IMR-90 (cell line): ENCODE measurements around the gene PRTFDC1. TPM values are rescaled to one million over a fixed set of nuclear protein-coding genes. Genes with fewer than 3 reads are reported as not detected.

Experiments
- ATAC-seq: fragments of 200-7000 bp; cut with Tn5 transposase; 2 replicates; pipeline ENCODE4 v1.9.1; 2020; ENCODE audit warnings: low read depth, mild to moderate bottlenecking, moderate library complexity
- BruUV-seq: library from RNA; stranded (reverse); fragments of 400-500 nt; replicated peaks from 2 replicates; lab custom pipeline; 2021; lab: Mats Ljungman, UMichigan
- CTCF ChIA-PET: fragments of 300-600 bp; formaldehyde crosslinking; extraction: SDS; loops from one replicate; lab custom pipeline; 2021; ENCODE audit warnings: antibody characterized with exemption; lab: Yijun Ruan, JAX
- POLR2A ChIA-PET: fragments of 300-600 bp; sonication (Branson Sonifier 250); formaldehyde crosslinking; loops from one replicate; lab custom pipeline; 2022; ENCODE audit warnings: antibody characterized with exemption; ENCODE audit not compliant: unreplicated experiment; lab: Charles Lee
- DNase-seq: peaks from one replicate; pipeline ENCODE4 v3.0.0; 2013
- H2AFZ ChIP-seq: replicated peaks from 2 replicates; pipeline ENCODE3; 2013; ENCODE audit warnings: low read length, mild to moderate bottlenecking; ENCODE audit not compliant: poor library complexity
- H2AK5ac ChIP-seq: 2 replicates; pipeline ENCODE4 v1.6.1; 2013; ENCODE audit warnings: low read depth, low read length, inconsistent platforms
- H2AK9ac ChIP-seq: replicated peaks from 2 replicates; pipeline ENCODE3; 2013; ENCODE audit warnings: mild to moderate bottlenecking, low read depth, low read length, moderate library complexity; ENCODE audit not compliant: poor library complexity
- H2BK120ac ChIP-seq: 2 replicates; pipeline ENCODE4 v1.6.1; 2013; ENCODE audit warnings: low read depth, low read length, inconsistent platforms
- H2BK15ac ChIP-seq: 3 replicates; pipeline ENCODE4 v1.6.1; 2013; ENCODE audit warnings: low read depth, low read length, inconsistent platforms
- H2BK20ac ChIP-seq: 2 replicates; pipeline ENCODE4 v1.6.1; 2013; ENCODE audit warnings: low read depth, mild to moderate bottlenecking, inconsistent platforms, low read length, moderate library complexity
- H2BK5ac ChIP-seq: 2 replicates; pipeline ENCODE4 v1.6.1; 2013; ENCODE audit warnings: mild to moderate bottlenecking, low read depth, low read length, inconsistent platforms; ENCODE audit not compliant: poor library complexity, severe bottlenecking
- H3K14ac ChIP-seq: replicated peaks from 2 replicates; pipeline ENCODE4 v1.6.1; 2013; ENCODE audit warnings: low read depth, low read length, inconsistent platforms
- H3K18ac ChIP-seq: 2 replicates; pipeline ENCODE4 v1.6.1; 2013; ENCODE audit warnings: low read depth, low read length, control low read depth
- H3K23ac ChIP-seq: 2 replicates; pipeline ENCODE4 v1.6.1; 2013; ENCODE audit warnings: low read depth, low read length, inconsistent platforms
- H3K27ac ChIP-seq: 2 replicates; pipeline ENCODE4 v1.5.1; 2013; ENCODE audit warnings: mild to moderate bottlenecking, control low read depth, low read length; ENCODE audit not compliant: insufficient read depth
- H3K27me3 ChIP-seq: 2 replicates; pipeline ENCODE4 v1.6.1; 2013; ENCODE audit warnings: low read length; ENCODE audit not compliant: control insufficient read depth, insufficient read depth
- H3K36me3 ChIP-seq: 2 replicates; pipeline ENCODE4 v1.6.1; 2013; ENCODE audit warnings: low read length, mixed read lengths; ENCODE audit not compliant: control insufficient read depth, insufficient read depth
- H3K4ac ChIP-seq: 2 replicates; pipeline ENCODE4 v1.6.1; 2013; ENCODE audit warnings: low read depth, low read length, inconsistent platforms
- H3K4me1 ChIP-seq: 2 replicates; pipeline ENCODE4 v1.6.1; 2013; ENCODE audit warnings: low read length, mixed read lengths; ENCODE audit not compliant: control insufficient read depth, insufficient read depth
- H3K4me2 ChIP-seq: 2 replicates; pipeline ENCODE4 v1.6.1; 2013; ENCODE audit warnings: low read depth, mild to moderate bottlenecking, control low read depth, low read length, moderate library complexity
- H3K4me3 ChIP-seq: 2 replicates; pipeline ENCODE4 v1.5.1; 2013; ENCODE audit warnings: low read depth, mild to moderate bottlenecking, control low read depth, low read length, moderate library complexity; ENCODE audit not compliant: insufficient read depth
- H3K56ac ChIP-seq: 2 replicates; pipeline ENCODE4 v1.6.1; 2013; ENCODE audit warnings: low read length, inconsistent platforms; ENCODE audit not compliant: insufficient read depth; ENCODE audit errors: extremely low read depth
- H3K79me1 ChIP-seq, 2 experiments: 2 replicates each; pipeline ENCODE4 v1.6.1; 2013; ENCODE audit warnings: low read length in 2 of 2, inconsistent platforms in 1 of 2, low read depth in 1 of 2
- H3K9ac ChIP-seq: 2 replicates; pipeline ENCODE4 v1.6.1; 2013; ENCODE audit warnings: low read depth, low read length, control low read depth
- H3K9me1 ChIP-seq: 2 replicates; pipeline ENCODE4 v1.6.1; 2013; ENCODE audit warnings: low read length, inconsistent platforms; ENCODE audit not compliant: insufficient read depth
- H3K9me3 ChIP-seq: 2 replicates; pipeline ENCODE4 v1.6.1; 2013; ENCODE audit warnings: low read length; ENCODE audit not compliant: control insufficient read depth, insufficient read depth
- H4K20me1 ChIP-seq: 2 replicates; pipeline ENCODE4 v1.6.1; 2013; ENCODE audit warnings: low read length, inconsistent platforms; ENCODE audit not compliant: insufficient read depth
- H4K5ac ChIP-seq: 2 replicates; pipeline ENCODE4 v1.6.1; 2013; ENCODE audit warnings: mild to moderate bottlenecking, low read depth, low read length, control low read depth
- H4K8ac ChIP-seq, 2 experiments: 2 replicates each; pipeline ENCODE4 v1.6.1; 2013; ENCODE audit warnings: low read depth in 2 of 2, low read length in 2 of 2, control low read depth in 1 of 2, inconsistent platforms in 1 of 2
- H4K91ac ChIP-seq: 2 replicates; pipeline ENCODE4 v1.6.1; 2013; ENCODE audit warnings: low read depth, low read length, inconsistent platforms; ENCODE audit not compliant: insufficient read depth
- MAFK ChIP-seq: IDR thresholded peaks from 2 replicates; pipeline ENCODE4 v1.6.1; 2012; ENCODE audit warnings: low read depth, low read length, improper control_type of control experiment
- WGBS, 2 experiments: methylation state at CpG; one replicate each; pipeline versions ENCODE4 v1.1.5 to v1.1.7; 2013; ENCODE audit warnings: missing lambda C conversion rate in 2 of 2; ENCODE audit not compliant: insufficient read length in 1 of 2; ENCODE audit errors: extremely low coverage in 2 of 2; 5-methylcytosine and 5-hydroxymethylcytosine counted together
- dilution Hi-C: fragments of 300-500 bp; cut with HindIII; formaldehyde crosslinking; loops from one replicate; pipeline ENCODE4 v1.14.3; 2018; ENCODE audit warnings: low sequenced_read_pairs; ENCODE audit not compliant: unreplicated experiment
- in situ Hi-C: fragments of 300-500 bp; cut with MboI; formaldehyde crosslinking; loops from 3 replicates; pipeline ENCODE4 v1.14.3; 2019; ENCODE audit warnings: low sequenced_read_pairs, inconsistent platforms, mixed read lengths
- intact Hi-C: fragments of 100-400 bp; cut with micrococcal nuclease; formaldehyde crosslinking; loops from 2 replicates; pipeline ENCODE4 v1.10.0; 2022
- polyA plus RNA-seq, 3 experiments: library from polyadenylated mRNA; depleted of rRNA; stranded (reverse); fragments of >200 nt; gene quantifications; 2 replicates each; pipeline ENCODE4 v1.2.3, GENCODE V29; 2012; ENCODE audit warnings: low replicate concordance in 1 of 3
- total RNA-seq: library from RNA; depleted of rRNA; stranded (reverse); fragments of >200 nt; gene quantifications from 2 replicates; pipeline ENCODE4 v1.2.3, GENCODE V29; 2012

Gene PRTFDC1
- total and polyA plus RNA-seq, 2 of the 4 experiments (the other 2 are of a cell fraction), result 12.3 to 17.9 TPM

- H3K23ac ChIP-seq, result no peak overlapping the region
- no peaks in the 10 kb centered on the region for H3K27me3 ChIP-seq
- no peak overlapping the region for H3K14ac ChIP-seq
- TF ChIP-seq MAFK, result no peak
- no peak overlapping the region for H2BK20ac ChIP-seq
- BruUV-seq, result no TSS peak
- no peak overlapping the region for H2AK5ac ChIP-seq
- no peak overlapping the region for H2BK5ac ChIP-seq
- no peak overlapping the region for H2BK15ac ChIP-seq
- no peaks in the 10 kb centered on the region for H3K4me1 ChIP-seq
- no peak overlapping the region for H3K4me2 ChIP-seq
- H3K9me3 ChIP-seq, result no peaks in the 10 kb centered on the region
- CTCF ChIA-PET, result no interaction called here
- WGBS, 2 experiments, result no CpG with 5 or more reads among the region's 2 CpGs
- in situ Hi-C loops (no loop called here), dilution Hi-C loops (no loop called here), intact Hi-C loops (no loop called here)
- no peak overlapping the region for H3K4me3 ChIP-seq
- no peak overlapping the region for H4K8ac ChIP-seq
- no peak overlapping the region for H2AK9ac ChIP-seq
- no peak overlapping the region for H4K91ac ChIP-seq
- H4K5ac ChIP-seq, result no peak overlapping the region
- POLR2A ChIA-PET, result no interaction called here
- no peak overlapping the region for H2AFZ ChIP-seq
- no peaks in the 10 kb centered on the region for H4K20me1 ChIP-seq
- H3K18ac ChIP-seq, result no peak overlapping the region
- H3K27ac ChIP-seq, result no peak overlapping the region
- no peak for ATAC-seq
- no peak overlapping the region for H3K4ac ChIP-seq
- no peak overlapping the region for H3K9ac ChIP-seq
- H3K79me1 ChIP-seq, result no peaks in the 10 kb centered on the region
- H3K36me3 ChIP-seq, result no peaks in the 10 kb centered on the region
- H3K9me1 ChIP-seq, result no peaks in the 10 kb centered on the region
- no peak overlapping the region for H3K56ac ChIP-seq
- H2BK120ac ChIP-seq, result no peak overlapping the region
- DNase-seq, result no peak
These were observed 109.5 kb downstream of the PRTFDC1 start for GRCh38 chr10:24842856-24843255.
